Stimulated activated naive B cell treated with anti-CD40 and anti-IgM and Interleukin-4, amounts not matched to agents 10 μg/mL and 1 μg/mL and 100 μg/mL, for 72 hours (primary cell): ENCODE results near the gene KRTAP5-11.
"Not testable (repeated sequence)": the region's sequence is repeated elsewhere in the genome, so short reads cannot be mapped to it uniquely, and the experiment has no call there.

ENCODE experiments used
- ATAC-seq, 2 donors: fragments of 150-1000 bp; cut with Tn5 transposase; replicated peaks; 2 replicates each; pipeline ENCODE4 v1.10.0; 2021; ENCODE audit warnings: moderate library complexity in 1 of 2
- DNase-seq: peaks from one replicate; pipeline ENCODE4 v3.0.0; 2021
- H3K27ac Mint-ChIP-seq: one replicate; pipeline ENCODE4 v1.8.0; 2022; ENCODE audit warnings: mild to moderate bottlenecking, mixed read lengths
- H3K27me3 Mint-ChIP-seq, 2 donors: one replicate each; pipeline ENCODE4 v1.8.0; 2022; ENCODE audit warnings: mixed read lengths in 2 of 2
- H3K36me3 Mint-ChIP-seq, 2 donors: one replicate each; pipeline ENCODE4 v1.8.0; 2022; ENCODE audit warnings: mixed read lengths in 2 of 2, mild to moderate bottlenecking in 1 of 2
- H3K4me1 Mint-ChIP-seq, 2 donors: one replicate each; pipeline ENCODE4 v1.8.0; 2022; ENCODE audit warnings: mixed read lengths in 2 of 2, mild to moderate bottlenecking in 1 of 2
- H3K4me3 Mint-ChIP-seq, 2 donors: one replicate each; pipeline ENCODE4 v1.8.0; 2022; ENCODE audit warnings: mild to moderate bottlenecking in 2 of 2, mixed read lengths in 2 of 2, moderate library complexity in 1 of 2
- H3K9me3 Mint-ChIP-seq, 2 donors: one replicate each; pipeline ENCODE4 v1.8.0; 2022; ENCODE audit warnings: mixed read lengths in 2 of 2, mild to moderate bottlenecking in 1 of 2

Gene KRTAP5-11

GRCh38 chr11:71555508-71555907 lies 27.2 kb downstream of the KRTAP5-11 start:
- peaks cover 0 to 9% of the 10 kb centered on the region in 2 donors for H3K27me3 Mint-ChIP-seq
- ATAC-seq (no peak), DNase-seq (no peak)
- H3K36me3 Mint-ChIP-seq: no peaks in the 10 kb centered on the region
- H3K4me3 Mint-ChIP-seq: no peak overlapping the region
- peaks cover 9 to 18% of the 10 kb centered on the region in 2 donors for H3K4me1 Mint-ChIP-seq
- H3K27ac Mint-ChIP-seq: no peak overlapping the region
- H3K9me3 Mint-ChIP-seq: no peaks in the 10 kb centered on the region

- Mint-ChIP-seq H3K27me3 (peaks cover 0 to 6% of the 10 kb centered on the region in 2 donors), H3K4me3 (no peak overlapping the region), H3K36me3 (no peaks in the 10 kb centered on the region), H3K27ac (no peak overlapping the region), H3K4me1 (peaks cover 14 to 24% of the 10 kb centered on the region in 2 donors), H3K9me3 (no peaks in the 10 kb centered on the region)
- no peak for ATAC-seq
- no peak for DNase-seq
Measured at GRCh38 chr11:71554996-71555395, 27.7 kb downstream of the KRTAP5-11 start.

GRCh38 chr11:71551711-71552110 lies 31.0 kb downstream of the KRTAP5-11 start:
- ATAC-seq (peak; percentile 82 to 90), DNase-seq (no peak)
- Mint-ChIP-seq H3K4me1 (peaks cover 21 to 30% of the 10 kb centered on the region in 2 donors), H3K4me3 (no peak overlapping the region), H3K36me3 (peaks cover 0 to 4% of the 10 kb centered on the region in 2 donors), H3K9me3 (peaks cover 0 to 2% of the 10 kb centered on the region in 2 donors), H3K27me3 (peaks cover 19 to 26% of the 10 kb centered on the region in 2 donors), H3K27ac (no peak overlapping the region)

- peaks cover 8 to 12% of the 10 kb centered on the region in 2 donors for H3K9me3 Mint-ChIP-seq
- no peak overlapping the region for H3K4me3 Mint-ChIP-seq
- H3K4me1 Mint-ChIP-seq: peaks cover 27 to 42% of the 10 kb centered on the region in 2 donors
- peaks cover 6 to 12% of the 10 kb centered on the region in 2 donors for H3K36me3 Mint-ChIP-seq
- peaks cover 21 to 26% of the 10 kb centered on the region in 2 donors for H3K27me3 Mint-ChIP-seq
- DNase-seq: no peak
- no peak for ATAC-seq
- H3K27ac Mint-ChIP-seq: no peak overlapping the region
Measured at GRCh38 chr11:71548716-71549151, 33.9 kb downstream of the KRTAP5-11 start.

GRCh38 chr11:71548120-71548519 lies 34.6 kb downstream of the KRTAP5-11 start, which contains the start of gene KRTAP5-9:
Gene KRTAP5-9, plus strand, starts transcription at chr11:71548420. Its CDS starts 238 bp downstream, at chr11:71548658.
- ATAC-seq (no peak), DNase-seq (no peak)
- Mint-ChIP-seq H3K4me1 (peaks cover 34 to 48% of the 10 kb centered on the region in 2 donors), H3K36me3 (peaks cover 6 to 13% of the 10 kb centered on the region in 2 donors), H3K4me3 (no peak within 1 kb of the TSS), H3K27ac (no peak within 1 kb of the TSS), H3K9me3 (peaks cover 8 to 12% of the 10 kb centered on the region in 2 donors), H3K27me3 (peaks cover 21 to 26% of the 10 kb centered on the region in 2 donors)

- Mint-ChIP-seq H3K9me3 (peaks cover 17 to 19% of the 10 kb centered on the region in 2 donors), H3K4me3 (no peak overlapping the region), H3K27ac (no peak overlapping the region), H3K36me3 (peaks cover 13 to 27% of the 10 kb centered on the region in 2 donors), H3K27me3 (peaks cover 26% of the 10 kb centered on the region in 2 donors), H3K4me1 (peaks cover 32 to 33% of the 10 kb centered on the region in 2 donors)
- no peak for ATAC-seq
- DNase-seq: no peak
Measured at GRCh38 chr11:71545405-71545966, 37.2 kb downstream of the KRTAP5-11 start.

- peaks cover 18 to 19% of the 10 kb centered on the region in 2 donors for H3K9me3 Mint-ChIP-seq
- peaks cover 24 to 25% of the 10 kb centered on the region in 2 donors for H3K4me1 Mint-ChIP-seq
Measured at GRCh38 chr11:71544525-71545214, 38.0 kb downstream of the KRTAP5-11 start.

GRCh38 chr11:71543866-71544265 lies 38.8 kb downstream of the KRTAP5-11 start:
- H3K27me3 Mint-ChIP-seq: peaks cover 17 to 19% of the 10 kb centered on the region in 2 donors
- H3K27ac Mint-ChIP-seq: no peak overlapping the region
- ATAC-seq: peak; percentile 48 to 72
- no peak overlapping the region for H3K4me3 Mint-ChIP-seq
- peaks cover 19 to 22% of the 10 kb centered on the region in 2 donors for H3K4me1 Mint-ChIP-seq
- H3K36me3 Mint-ChIP-seq: peaks cover 13 to 27% of the 10 kb centered on the region in 2 donors
- DNase-seq: no peak
- peaks cover 18 to 19% of the 10 kb centered on the region in 2 donors for H3K9me3 Mint-ChIP-seq

More at GRCh38 chr11:71544525-71545214, 38.0 kb downstream of the KRTAP5-11 start:
- ATAC-seq: no peak
- no peak for DNase-seq
- H3K36me3 Mint-ChIP-seq: peaks cover 13 to 27% of the 10 kb centered on the region in 2 donors
- no peak overlapping the region for H3K27ac Mint-ChIP-seq
- H3K27me3 Mint-ChIP-seq: peaks cover 25% of the 10 kb centered on the region in 2 donors
- no peak overlapping the region for H3K4me3 Mint-ChIP-seq

GRCh38 chr11:71542879-71543777 lies 39.5 kb downstream of the KRTAP5-11 start:
- Mint-ChIP-seq H3K36me3 (peaks cover 13 to 27% of the 10 kb centered on the region in 2 donors), H3K9me3 (peaks cover 18 to 19% of the 10 kb centered on the region in 2 donors), H3K27me3 (peaks cover 13 to 20% of the 10 kb centered on the region in 2 donors), H3K27ac (peak overlapping the region; percentile 89), H3K4me3 (peak overlapping the region in 1 of 2 donors; percentile 25), H3K4me1 (peaks cover 19 to 22% of the 10 kb centered on the region in 2 donors)
- ATAC-seq (peak; percentile 59 to 86), DNase-seq (peak; percentile 55)

GRCh38 chr11:71542382-71542781 lies 40.3 kb downstream of the KRTAP5-11 start:
- Mint-ChIP-seq H3K4me3 (no peak overlapping the region), H3K9me3 (peaks cover 17 to 18% of the 10 kb centered on the region in 2 donors), H3K36me3 (peaks cover 13 to 23% of the 10 kb centered on the region in 2 donors), H3K27me3 (peaks cover 6 to 13% of the 10 kb centered on the region in 2 donors), H3K4me1 (peaks cover 19 to 22% of the 10 kb centered on the region in 2 donors), H3K27ac (no peak overlapping the region)
- no peak for ATAC-seq
- no peak for DNase-seq

- peaks cover 19 to 22% of the 10 kb centered on the region in 2 donors for H3K4me1 Mint-ChIP-seq
- not testable (repeated sequence) for H3K27me3 Mint-ChIP-seq, H3K27ac Mint-ChIP-seq, H3K4me3 Mint-ChIP-seq, DNase-seq, ATAC-seq
- H3K9me3 Mint-ChIP-seq: peaks cover 10 to 11% of the 10 kb centered on the region in 2 donors
- peaks cover 7 to 15% of the 10 kb centered on the region in 2 donors for H3K36me3 Mint-ChIP-seq
Measured at GRCh38 chr11:71540521-71541304, 42.0 kb downstream of the KRTAP5-11 start.

- not testable (repeated sequence) for DNase-seq, H3K27ac Mint-ChIP-seq, ATAC-seq, H3K27me3 Mint-ChIP-seq, H3K4me3 Mint-ChIP-seq
- Mint-ChIP-seq H3K36me3 (peaks cover 7 to 15% of the 10 kb centered on the region in 2 donors), H3K9me3 (peaks cover 9 to 11% of the 10 kb centered on the region in 2 donors), H3K4me1 (peaks cover 19 to 22% of the 10 kb centered on the region in 2 donors)
Measured at GRCh38 chr11:71539971-71540370, 42.7 kb downstream of the KRTAP5-11 start.

- Mint-ChIP-seq H3K4me3 (no peak overlapping the region), H3K4me1 (peaks cover 13 to 17% of the 10 kb centered on the region in 2 donors), H3K27ac (no peak overlapping the region), H3K9me3 (peaks cover 6 to 11% of the 10 kb centered on the region in 2 donors), H3K36me3 (peaks cover 7 to 15% of the 10 kb centered on the region in 2 donors), H3K27me3 (peaks cover 5 to 6% of the 10 kb centered on the region in 2 donors)
- ATAC-seq (no peak), DNase-seq (no peak)
Measured at GRCh38 chr11:71539017-71539416, 43.7 kb downstream of the KRTAP5-11 start.
